Progenitor cell of endocrine pancreas (in vitro differentiated cells): Measurements from ENCODE around the gene DPY19L1. TPM values are rescaled to one million over a fixed set of nuclear protein-coding genes. Genes with fewer than 3 reads are reported as not detected.
"Not testable (repeated sequence)": the region's sequence is repeated elsewhere in the genome, so short reads cannot be mapped to it uniquely, and the experiment has no call there.

Experiments used
- DNase-seq: peaks from one replicate; pipeline ENCODE4 v3.0.0; 2021; ENCODE audit warnings: low spot score; ENCODE audit not compliant: unreplicated experiment
- H3K27ac Mint-ChIP-seq: 2 replicates; pipeline ENCODE4 v1.8.0; 2021; ENCODE audit warnings: mild to moderate bottlenecking, moderate library complexity, mixed read lengths
- H3K27me3 Mint-ChIP-seq: 2 replicates; pipeline ENCODE4 v1.8.0; 2021; ENCODE audit warnings: mixed read lengths
- H3K36me3 Mint-ChIP-seq: 2 replicates; pipeline ENCODE4 v1.8.0; 2022; ENCODE audit warnings: mixed read lengths; ENCODE audit not compliant: insufficient read depth
- H3K4me1 Mint-ChIP-seq: 2 replicates; pipeline ENCODE4 v1.8.0; 2021; ENCODE audit warnings: low read depth, mixed read lengths
- H3K4me3 Mint-ChIP-seq: 2 replicates; pipeline ENCODE4 v1.8.0; 2021; ENCODE audit warnings: low read depth, mild to moderate bottlenecking, moderate library complexity, mixed read lengths
- H3K9me3 Mint-ChIP-seq: 2 replicates; pipeline ENCODE4 v1.8.0; 2021; ENCODE audit warnings: low read depth, mixed read lengths
- CTCF ChIP-seq: fragments of 200-600 bp; sonication (generic); IDR thresholded peaks from one replicate; pipeline ENCODE4 v1.5.0; 2021; ENCODE audit warnings: antibody characterized with exemption, mild to moderate bottlenecking; ENCODE audit not compliant: unreplicated experiment
- total RNA-seq: library from RNA; stranded (reverse); gene quantifications from 2 replicates; pipeline ENCODE4 v1.2.1, GENCODE V29; 2021

DPY19L1 gene
- total RNA-seq, 1 donor from 2014 or later, result 31.6 TPM

GRCh38 chr7:34900891-34901513 lies 136.3 kb downstream of the DPY19L1 start:
- DNase-seq, result no peak
- TF ChIP-seq CTCF, result peak; percentile 12
- Mint-ChIP-seq H3K4me1 (peaks cover 3% of the 10 kb centered on the region), H3K27ac (no peak overlapping the region), H3K27me3 (peaks cover 3% of the 10 kb centered on the region), H3K9me3 (peaks cover 12% of the 10 kb centered on the region), H3K36me3 (no peaks in the 10 kb centered on the region), H3K4me3 (no peak overlapping the region)

- Mint-ChIP-seq H3K9me3 (peaks cover 22% of the 10 kb centered on the region), H3K27ac (no peak overlapping the region), H3K36me3 (peaks cover 2% of the 10 kb centered on the region), H3K4me3 (no peak overlapping the region), H3K4me1 (no peaks in the 10 kb centered on the region), H3K27me3 (peaks cover 3% of the 10 kb centered on the region)
- no peak for TF ChIP-seq CTCF
- DNase-seq, result no peak
Measured at GRCh38 chr7:34895202-34895601, 142.1 kb downstream of the DPY19L1 start.

- Mint-ChIP-seq H3K27me3 (no peaks in the 10 kb centered on the region), H3K36me3 (peaks cover 2% of the 10 kb centered on the region), H3K9me3 (peaks cover 6% of the 10 kb centered on the region), H3K27ac (no peak overlapping the region), H3K4me3 (no peak overlapping the region), H3K4me1 (no peaks in the 10 kb centered on the region)
- TF ChIP-seq CTCF, result no peak
- no peak for DNase-seq
Measured at GRCh38 chr7:34889951-34890350, 147.3 kb downstream of the DPY19L1 start.

GRCh38 chr7:34886856-34887255 lies 150.4 kb downstream of the DPY19L1 start:
- H3K27ac Mint-ChIP-seq, result no peak overlapping the region
- no peaks in the 10 kb centered on the region for H3K36me3 Mint-ChIP-seq
- DNase-seq, result no peak
- peaks cover 10% of the 10 kb centered on the region for H3K9me3 Mint-ChIP-seq
- no peaks in the 10 kb centered on the region for H3K27me3 Mint-ChIP-seq
- no peaks in the 10 kb centered on the region for H3K4me1 Mint-ChIP-seq
- H3K4me3 Mint-ChIP-seq, result no peak overlapping the region
- no peak for TF ChIP-seq CTCF

DNA sequence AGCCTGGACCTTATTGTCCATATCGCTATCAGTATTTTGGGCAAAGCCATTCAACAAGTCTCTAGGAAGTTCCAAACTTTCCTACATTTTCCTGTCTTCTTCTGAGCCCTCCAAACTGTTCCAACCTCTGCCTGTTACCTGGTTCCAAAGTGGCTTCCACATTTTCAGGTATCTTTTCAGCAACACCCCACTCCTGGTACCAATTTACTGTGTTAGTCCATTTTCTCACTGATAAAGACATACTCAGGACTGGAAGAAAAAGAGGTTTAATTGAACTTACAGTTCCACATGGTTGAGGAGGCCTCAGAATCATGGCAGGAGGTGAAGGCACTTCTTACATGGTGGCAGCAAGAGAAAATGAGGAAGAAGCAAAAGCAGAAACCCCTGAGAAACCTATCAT lies 153.4 kb downstream of the DPY19L1 start:
- H3K4me3 Mint-ChIP-seq, DNase-seq, H3K4me1 Mint-ChIP-seq, H3K27ac Mint-ChIP-seq, H3K27me3 Mint-ChIP-seq, H3K36me3 Mint-ChIP-seq: not testable (repeated sequence)
- H3K9me3 Mint-ChIP-seq, result peaks cover 12% of the 10 kb centered on the region

DNA sequence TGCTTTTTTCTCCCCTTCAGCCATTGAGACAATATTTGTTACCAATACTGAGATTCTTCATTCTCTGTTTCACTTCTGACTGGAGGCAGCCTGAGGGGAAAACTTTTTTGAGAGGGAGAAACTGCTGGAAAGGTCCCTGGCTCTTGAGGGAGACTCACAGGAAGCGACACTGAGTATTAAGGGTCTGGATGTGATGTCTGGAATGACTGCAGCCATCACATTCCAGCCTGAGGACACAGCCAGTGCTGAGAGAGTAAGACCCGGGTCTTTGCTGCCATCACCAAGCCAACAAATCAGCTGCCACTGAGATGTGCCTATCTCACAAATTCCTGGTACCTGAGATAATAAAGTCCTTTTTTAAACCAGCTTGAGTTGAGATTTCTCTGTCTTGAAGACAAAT lies 157.4 kb downstream of the DPY19L1 start:
- Mint-ChIP-seq H3K27ac (no peak overlapping the region), H3K27me3 (no peaks in the 10 kb centered on the region), H3K36me3 (no peaks in the 10 kb centered on the region), H3K9me3 (peaks cover 12% of the 10 kb centered on the region), H3K4me1 (no peaks in the 10 kb centered on the region), H3K4me3 (no peak overlapping the region)
- DNase-seq, result no peak
- no peak for TF ChIP-seq CTCF

DNA sequence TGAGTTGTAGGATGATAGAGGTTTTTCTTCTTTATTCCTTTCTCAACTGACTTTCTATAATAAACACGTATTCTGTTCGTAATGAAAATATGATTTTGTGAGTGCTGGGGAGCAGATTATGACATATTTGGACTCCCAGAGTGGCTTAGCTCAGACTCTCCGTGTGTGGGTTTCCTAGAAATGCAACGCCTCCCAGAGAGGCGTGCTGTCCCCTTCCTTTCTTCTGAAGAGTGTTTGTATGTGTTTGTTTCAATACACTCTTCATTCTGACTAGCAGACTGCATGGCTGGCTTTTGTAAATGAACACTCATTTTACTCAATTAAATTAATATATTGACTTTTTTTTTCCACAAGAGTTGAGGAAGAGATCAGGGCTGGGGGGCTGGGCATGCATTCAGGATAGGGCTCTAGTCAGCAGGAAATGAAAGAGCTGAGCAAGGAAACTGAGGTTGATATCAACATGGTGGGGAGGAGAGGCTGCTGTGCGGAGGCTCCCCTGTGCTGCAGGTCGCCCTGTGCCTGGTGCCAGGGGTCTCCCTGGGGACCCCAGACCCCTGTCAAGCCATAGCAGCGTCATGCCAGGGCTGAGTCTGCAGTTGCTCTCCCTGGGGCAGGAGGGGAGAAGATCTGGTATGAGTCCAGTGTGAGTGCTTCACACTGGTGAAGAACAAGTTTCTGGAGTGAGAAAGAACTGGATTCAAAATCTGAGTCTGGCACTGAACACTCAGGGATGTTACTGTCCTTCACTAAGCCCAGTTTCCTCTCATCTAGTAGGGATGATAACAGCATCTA lies 158.1 kb downstream of the DPY19L1 start:
- H3K4me3 Mint-ChIP-seq, DNase-seq, H3K36me3 Mint-ChIP-seq, H3K27me3 Mint-ChIP-seq, H3K27ac Mint-ChIP-seq, H3K4me1 Mint-ChIP-seq: not testable (repeated sequence)
- peaks cover 11% of the 10 kb centered on the region for H3K9me3 Mint-ChIP-seq
